ENCODE results near the gene GPC6.

The GPC6 gene

GRCh38 chr13:94329277-94329676 is 1102.7 kb downstream of the GPC6 start:
- H3K4me3 ChIP-seq (ENCODE audit: low read length in 2 of 2) = no peak overlapping the region
- peak overlapping the region; percentile 38 for H3K18ac ChIP-seq (ENCODE audit: low read length)
- H3K27ac ChIP-seq (replicated peaks; ENCODE audit: low read length) = no peak overlapping the region
- no peak overlapping the region for H3K14ac ChIP-seq (ENCODE audit: low read length)
- no peak for DNase-seq (ENCODE audit: low spot score)
- H2BK12ac ChIP-seq (ENCODE audit: low read length) = no peak overlapping the region
- no peak overlapping the region for H3K4me2 ChIP-seq (ENCODE audit: insufficient read depth, low read length, poor library complexity, severe bottlenecking)
- WGBS, 2 donors (ENCODE audit: extremely low coverage in 2 of 2, insufficient read length in 2 of 2, insufficient replicate concordance in 1 of 2) = no CpG with 5 or more reads among the region's 7 CpGs
- H3K4me1 ChIP-seq (ENCODE audit: control insufficient read depth in 2 of 2, insufficient read depth in 1 of 2, low read depth in 1 of 2, low read length in 2 of 2) = peaks cover 2 to 13% of the 10 kb centered on the region in 2 donors
- no peak overlapping the region for H3K4ac ChIP-seq (ENCODE audit: low read length)
- H3K79me1 ChIP-seq (ENCODE audit: low read depth, low read length) = no peaks in the 10 kb centered on the region
- H3K27me3 ChIP-seq (ENCODE audit: control insufficient read depth in 3 of 3, insufficient read depth in 3 of 3, low read depth in 1 of 3, low read length in 3 of 3) = no peaks in the 10 kb centered on the region
- H2BK120ac ChIP-seq (ENCODE audit: low read depth, low read length) = no peak overlapping the region
- H2AFZ ChIP-seq (ENCODE audit: low read length) = no peak overlapping the region
- no peak overlapping the region for H3K9ac ChIP-seq (ENCODE audit: low read depth, low read length, poor library complexity)
- no peak overlapping the region for H2BK5ac ChIP-seq (ENCODE audit: low read length)
- no peak overlapping the region for H2BK15ac ChIP-seq (ENCODE audit: low read length)
- H3K36me3 ChIP-seq (replicated peaks in 1 of 2; ENCODE audit: control insufficient read depth in 2 of 2, insufficient read depth in 2 of 2, low read length in 2 of 2) = no peaks in the 10 kb centered on the region
- no peak overlapping the region for H2AK5ac ChIP-seq (ENCODE audit: low read depth, low read length)
- H3K23ac ChIP-seq (ENCODE audit: low read depth, low read length, poor library complexity) = no peak overlapping the region
- H4K91ac ChIP-seq (ENCODE audit: low read depth, low read length, poor library complexity) = no peak overlapping the region
- H4K8ac ChIP-seq (ENCODE audit: low read depth, low read length) = no peak overlapping the region
- H3K9me3 ChIP-seq (replicated peaks in 1 of 2; ENCODE audit: control insufficient read depth in 2 of 2, insufficient read depth in 1 of 2, low read depth in 1 of 2, low read length in 2 of 2) = no peaks in the 10 kb centered on the region

DNA sequence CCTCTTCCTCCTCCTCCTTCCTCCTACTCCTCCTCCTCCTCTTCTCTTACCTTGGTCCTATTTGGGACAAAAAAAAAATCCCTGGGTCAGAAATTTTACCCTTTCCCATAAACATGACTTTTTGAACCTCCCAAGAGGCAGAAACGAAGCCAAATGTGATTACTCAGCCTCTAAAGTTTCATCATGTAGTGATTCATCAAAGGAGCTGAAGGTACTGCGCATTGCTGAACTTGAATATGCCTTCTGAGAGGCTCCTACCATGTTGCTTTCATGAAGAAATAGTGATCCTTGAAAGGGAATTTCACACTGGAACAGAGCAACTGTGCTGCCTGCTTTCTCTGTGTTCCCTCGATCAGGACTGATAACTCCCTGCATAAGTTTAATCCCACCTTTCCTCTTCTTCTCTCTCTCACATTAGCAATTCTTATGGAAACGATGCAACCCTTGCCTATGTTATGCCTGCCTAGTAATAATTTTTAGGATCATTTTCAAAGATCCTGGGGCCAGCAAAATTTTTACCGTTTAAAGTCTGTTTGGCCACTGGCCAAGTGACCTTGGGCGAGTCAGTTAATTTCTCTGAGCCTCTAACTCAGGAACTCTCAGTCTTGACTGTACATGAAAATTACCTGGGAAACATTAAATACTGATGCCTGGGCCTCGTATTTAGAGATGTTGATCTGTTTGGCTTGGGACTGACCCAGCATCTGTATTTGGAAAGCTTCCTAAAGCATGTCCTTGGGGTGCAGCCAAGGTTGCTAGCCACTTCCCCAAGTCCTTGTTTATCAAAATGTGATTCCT is 1103.3 kb downstream of the GPC6 start:
- Histone ChIP-seq H3K4me2 (ENCODE audit: insufficient read depth, low read length, poor library complexity, severe bottlenecking) (no peak overlapping the region), H3K9me3 (replicated peaks in 1 of 2; ENCODE audit: control insufficient read depth in 2 of 2, insufficient read depth in 1 of 2, low read depth in 1 of 2, low read length in 2 of 2) (no peaks in the 10 kb centered on the region), H3K27me3 (ENCODE audit: control insufficient read depth in 3 of 3, insufficient read depth in 3 of 3, low read depth in 1 of 3, low read length in 3 of 3) (no peaks in the 10 kb centered on the region), H2BK15ac (ENCODE audit: low read length) (no peak overlapping the region), H2BK5ac (ENCODE audit: low read length) (no peak overlapping the region), H2BK120ac (ENCODE audit: low read depth, low read length) (no peak overlapping the region), H3K4ac (ENCODE audit: low read length) (no peak overlapping the region), H3K18ac (ENCODE audit: low read length) (no peak overlapping the region), H3K4me3 (ENCODE audit: low read length in 2 of 2) (no peak overlapping the region), H3K27ac (replicated peaks; ENCODE audit: low read length) (no peak overlapping the region), H3K4me1 (ENCODE audit: control insufficient read depth in 2 of 2, insufficient read depth in 1 of 2, low read depth in 1 of 2, low read length in 2 of 2) (peaks cover 2 to 13% of the 10 kb centered on the region in 2 donors), H4K8ac (ENCODE audit: low read depth, low read length) (no peak overlapping the region), H3K36me3 (replicated peaks in 1 of 2; ENCODE audit: control insufficient read depth in 2 of 2, insufficient read depth in 2 of 2, low read length in 2 of 2) (no peaks in the 10 kb centered on the region), H2AFZ (ENCODE audit: low read length) (no peak overlapping the region), H3K79me1 (ENCODE audit: low read depth, low read length) (no peaks in the 10 kb centered on the region), H2BK12ac (ENCODE audit: low read length) (no peak overlapping the region), H3K9ac (ENCODE audit: low read depth, low read length, poor library complexity) (no peak overlapping the region), H2AK5ac (ENCODE audit: low read depth, low read length) (no peak overlapping the region), H4K91ac (ENCODE audit: low read depth, low read length, poor library complexity) (no peak overlapping the region), H3K23ac (ENCODE audit: low read depth, low read length, poor library complexity) (no peak overlapping the region), H3K14ac (ENCODE audit: low read length) (no peak overlapping the region)
- no peak for DNase-seq (ENCODE audit: low spot score)
- no CpG with 5 or more reads among the region's 7 CpGs for WGBS, 2 donors (ENCODE audit: extremely low coverage in 2 of 2, insufficient read length in 2 of 2, insufficient replicate concordance in 1 of 2)

GRCh38 chr13:94330552-94331071 is 1104.0 kb downstream of the GPC6 start:
- Histone ChIP-seq H3K23ac (ENCODE audit: low read depth, low read length, poor library complexity) (no peak overlapping the region), H3K27me3 (ENCODE audit: control insufficient read depth in 3 of 3, insufficient read depth in 3 of 3, low read depth in 1 of 3, low read length in 3 of 3) (no peaks in the 10 kb centered on the region), H2BK5ac (ENCODE audit: low read length) (no peak overlapping the region), H3K18ac (ENCODE audit: low read length) (no peak overlapping the region), H3K36me3 (replicated peaks in 1 of 2; ENCODE audit: control insufficient read depth in 2 of 2, insufficient read depth in 2 of 2, low read length in 2 of 2) (no peaks in the 10 kb centered on the region), H2BK120ac (ENCODE audit: low read depth, low read length) (no peak overlapping the region), H3K4ac (ENCODE audit: low read length) (no peak overlapping the region), H2AFZ (ENCODE audit: low read length) (no peak overlapping the region), H4K91ac (ENCODE audit: low read depth, low read length, poor library complexity) (no peak overlapping the region), H3K4me3 (ENCODE audit: low read length in 2 of 2) (no peak overlapping the region), H3K4me2 (ENCODE audit: insufficient read depth, low read length, poor library complexity, severe bottlenecking) (no peak overlapping the region), H3K79me1 (ENCODE audit: low read depth, low read length) (no peaks in the 10 kb centered on the region), H3K27ac (replicated peaks; ENCODE audit: low read length) (no peak overlapping the region), H2BK15ac (ENCODE audit: low read length) (no peak overlapping the region), H4K8ac (ENCODE audit: low read depth, low read length) (no peak overlapping the region), H3K9me3 (replicated peaks in 1 of 2; ENCODE audit: control insufficient read depth in 2 of 2, insufficient read depth in 1 of 2, low read depth in 1 of 2, low read length in 2 of 2) (no peaks in the 10 kb centered on the region), H2AK5ac (ENCODE audit: low read depth, low read length) (no peak overlapping the region), H3K9ac (ENCODE audit: low read depth, low read length, poor library complexity) (no peak overlapping the region), H3K14ac (ENCODE audit: low read length) (no peak overlapping the region), H2BK12ac (ENCODE audit: low read length) (no peak overlapping the region), H3K4me1 (ENCODE audit: control insufficient read depth in 2 of 2, insufficient read depth in 1 of 2, low read depth in 1 of 2, low read length in 2 of 2) (peaks cover 2 to 13% of the 10 kb centered on the region in 2 donors)
- DNase-seq (ENCODE audit: low spot score) = no peak
- WGBS, 2 donors (ENCODE audit: extremely low coverage in 2 of 2, insufficient read length in 2 of 2, insufficient replicate concordance in 1 of 2) = no CpG with 5 or more reads among the region's 3 CpGs

- Histone ChIP-seq H2BK12ac (ENCODE audit: low read length) (no peak overlapping the region), H3K36me3 (replicated peaks in 1 of 2; ENCODE audit: control insufficient read depth in 2 of 2, insufficient read depth in 2 of 2, low read length in 2 of 2) (no peaks in the 10 kb centered on the region), H4K91ac (ENCODE audit: low read depth, low read length, poor library complexity) (no peak overlapping the region), H3K18ac (ENCODE audit: low read length) (no peak overlapping the region), H3K27me3 (ENCODE audit: control insufficient read depth in 3 of 3, insufficient read depth in 3 of 3, low read depth in 1 of 3, low read length in 3 of 3) (no peaks in the 10 kb centered on the region), H3K14ac (ENCODE audit: low read length) (no peak overlapping the region), H3K9me3 (replicated peaks in 1 of 2; ENCODE audit: control insufficient read depth in 2 of 2, insufficient read depth in 1 of 2, low read depth in 1 of 2, low read length in 2 of 2) (no peaks in the 10 kb centered on the region), H3K79me1 (ENCODE audit: low read depth, low read length) (no peaks in the 10 kb centered on the region), H2AK5ac (ENCODE audit: low read depth, low read length) (no peak overlapping the region), H3K9ac (ENCODE audit: low read depth, low read length, poor library complexity) (no peak overlapping the region), H3K4me2 (ENCODE audit: insufficient read depth, low read length, poor library complexity, severe bottlenecking) (no peak overlapping the region), H3K4ac (ENCODE audit: low read length) (no peak overlapping the region), H2AFZ (ENCODE audit: low read length) (no peak overlapping the region), H3K27ac (replicated peaks; ENCODE audit: low read length) (no peak overlapping the region), H4K8ac (ENCODE audit: low read depth, low read length) (no peak overlapping the region), H3K23ac (ENCODE audit: low read depth, low read length, poor library complexity) (no peak overlapping the region), H3K4me1 (ENCODE audit: control insufficient read depth in 2 of 2, insufficient read depth in 1 of 2, low read depth in 1 of 2, low read length in 2 of 2) (peaks cover 2 to 13% of the 10 kb centered on the region in 2 donors), H2BK5ac (ENCODE audit: low read length) (no peak overlapping the region), H2BK120ac (ENCODE audit: low read depth, low read length) (no peak overlapping the region), H3K4me3 (ENCODE audit: low read length in 2 of 2) (no peak overlapping the region), H2BK15ac (ENCODE audit: low read length) (no peak overlapping the region)
- no CpG with 5 or more reads among the region's 3 CpGs for WGBS, 2 donors (ENCODE audit: extremely low coverage in 2 of 2, insufficient read length in 2 of 2, insufficient replicate concordance in 1 of 2)
- no peak for DNase-seq (ENCODE audit: low spot score)
Observed at GRCh38 chr13:94331281-94331680, 1104.7 kb downstream of the GPC6 start.

Data from neuronal stem cell (in vitro differentiated cells).